OCI-LY1 (cell line): ENCODE measurements around the gene CD68.

Source experiments
- H2AFZ ChIP-seq: fragments of 200-600 bp; sonication (generic), shearing (Covaris generic); 2 replicates; pipeline ENCODE4 v1.6.0; 2014; ENCODE audit warnings: antibody characterized with exemption, mild to moderate bottlenecking, low read length
- H3F3A ChIP-seq: fragments of 200-600 bp; sonication (generic), shearing (Covaris generic); 2 replicates; pipeline ENCODE4 v1.6.0; 2014; ENCODE audit warnings: mild to moderate bottlenecking, antibody characterized with exemption, low read length, moderate library complexity; ENCODE audit not compliant: insufficient read depth
- H3K27ac ChIP-seq: fragments of 200-600 bp; sonication (generic); 2 replicates; pipeline ENCODE4 v1.5.1; 2014; ENCODE audit warnings: low read length, mixed run types, mild to moderate bottlenecking, low read depth; ENCODE audit not compliant: poor library complexity, severe bottlenecking
- H3K27me3 ChIP-seq: fragments of 200-600 bp; sonication (generic); 2 replicates; pipeline ENCODE4 v1.6.0; 2014; ENCODE audit warnings: antibody characterized with exemption, mild to moderate bottlenecking, low read length, moderate library complexity; ENCODE audit not compliant: insufficient read depth
- H3K36me3 ChIP-seq: fragments of 200-600 bp; sonication (generic); 2 replicates; pipeline ENCODE4 v1.6.1; 2014; ENCODE audit warnings: mild to moderate bottlenecking, antibody characterized with exemption, low read length, moderate library complexity, mixed read lengths; ENCODE audit not compliant: insufficient read depth
- H3K4me1 ChIP-seq: fragments of 200-600 bp; sonication (generic); 2 replicates; pipeline ENCODE4 v1.5.1; 2014; ENCODE audit warnings: mild to moderate bottlenecking, low read length, moderate library complexity; ENCODE audit not compliant: insufficient read depth, severe bottlenecking
- H3K4me2 ChIP-seq: fragments of 200-600 bp; sonication (generic), shearing (Covaris generic); 2 replicates; pipeline ENCODE4 v1.6.1; 2014; ENCODE audit warnings: low read length
- H3K4me3 ChIP-seq: fragments of 200-600 bp; sonication (generic); 2 replicates; pipeline ENCODE4 v1.5.1; 2014; ENCODE audit warnings: low read length, low read depth, mild to moderate bottlenecking, mixed read lengths; ENCODE audit not compliant: poor library complexity, severe bottlenecking
- H3K79me2 ChIP-seq: fragments of 200-600 bp; shearing (Covaris generic); 2 replicates; pipeline ENCODE4 v1.6.1; 2016; ENCODE audit warnings: mixed run types, low read length, mixed read lengths; ENCODE audit not compliant: insufficient read depth
- H3K9ac ChIP-seq: fragments of 200-600 bp; sonication (generic), shearing (Covaris generic); 2 replicates; pipeline ENCODE4 v1.6.1; 2014; ENCODE audit warnings: mild to moderate bottlenecking, low read length, mixed read lengths
- H3K9me2 ChIP-seq: fragments of 200-600 bp; sonication (generic), shearing (Covaris generic); 2 replicates; pipeline ENCODE4 v1.6.1; 2014; ENCODE audit warnings: low read depth, mild to moderate bottlenecking, low read length, mixed read lengths
- H3K9me3 ChIP-seq: fragments of 200-600 bp; shearing (Covaris generic); 2 replicates; pipeline ENCODE4 v1.6.1; 2014; ENCODE audit warnings: low read length, mixed read lengths
- H4K20me1 ChIP-seq: fragments of 200-600 bp; sonication (generic), shearing (Covaris generic); 2 replicates; pipeline ENCODE4 v1.6.0; 2016; ENCODE audit warnings: mild to moderate bottlenecking, low read length; ENCODE audit not compliant: insufficient read depth
- EZH2 ChIP-seq: fragments of 200-600 bp; sonication (generic), shearing (Covaris generic); IDR thresholded peaks from 2 replicates; pipeline ENCODE4 v1.8.0; 2017; ENCODE audit warnings: borderline replicate concordance, mixed run types, mild to moderate bottlenecking, antibody characterized with exemption, low read length, moderate library complexity, mixed read lengths
- TF ChIP-seq, protein P1 (sequence below): fragments of 200-600 bp; sonication (generic), shearing (Covaris generic); IDR thresholded peaks from 2 replicates; pipeline ENCODE4 v1.5.1; 2017; ENCODE audit warnings: mild to moderate bottlenecking, antibody characterized with exemption, low read length, moderate library complexity, mixed read lengths

The CD68 gene

GRCh38 chr17:7570351-7570750 is 9.1 kb upstream of the CD68 start:
- TF ChIP-seq EZH2: no peak
- TF ChIP-seq, protein P1, sequence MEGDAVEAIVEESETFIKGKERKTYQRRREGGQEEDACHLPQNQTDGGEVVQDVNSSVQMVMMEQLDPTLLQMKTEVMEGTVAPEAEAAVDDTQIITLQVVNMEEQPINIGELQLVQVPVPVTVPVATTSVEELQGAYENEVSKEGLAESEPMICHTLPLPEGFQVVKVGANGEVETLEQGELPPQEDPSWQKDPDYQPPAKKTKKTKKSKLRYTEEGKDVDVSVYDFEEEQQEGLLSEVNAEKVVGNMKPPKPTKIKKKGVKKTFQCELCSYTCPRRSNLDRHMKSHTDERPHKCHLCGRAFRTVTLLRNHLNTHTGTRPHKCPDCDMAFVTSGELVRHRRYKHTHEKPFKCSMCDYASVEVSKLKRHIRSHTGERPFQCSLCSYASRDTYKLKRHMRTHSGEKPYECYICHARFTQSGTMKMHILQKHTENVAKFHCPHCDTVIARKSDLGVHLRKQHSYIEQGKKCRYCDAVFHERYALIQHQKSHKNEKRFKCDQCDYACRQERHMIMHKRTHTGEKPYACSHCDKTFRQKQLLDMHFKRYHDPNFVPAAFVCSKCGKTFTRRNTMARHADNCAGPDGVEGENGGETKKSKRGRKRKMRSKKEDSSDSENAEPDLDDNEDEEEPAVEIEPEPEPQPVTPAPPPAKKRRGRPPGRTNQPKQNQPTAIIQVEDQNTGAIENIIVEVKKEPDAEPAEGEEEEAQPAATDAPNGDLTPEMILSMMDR: no peak

DNA sequence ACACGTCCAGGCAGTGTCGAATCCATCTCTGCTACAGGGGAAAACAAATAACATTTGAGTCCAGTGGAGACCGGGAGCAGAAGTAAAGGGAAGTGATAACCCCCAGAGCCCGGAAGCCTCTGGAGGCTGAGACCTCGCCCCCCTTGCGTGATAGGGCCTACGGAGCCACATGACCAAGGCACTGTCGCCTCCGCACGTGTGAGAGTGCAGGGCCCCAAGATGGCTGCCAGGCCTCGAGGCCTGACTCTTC is 7.2 kb upstream of the CD68 start:
- Histone ChIP-seq H3K4me1 (peaks cover 29% of the 10 kb centered on the region), H3K4me2 (peak overlapping the region; percentile 85), H4K20me1 (peaks cover 5% of the 10 kb centered on the region; the same call in 1 of the 2 replicates), H3K9me3 (no peaks in the 10 kb centered on the region), H3K36me3 (peaks cover 85% of the 10 kb centered on the region), H3F3A (peaks cover 25% of the 10 kb centered on the region), H3K4me3 (peak overlapping the region; percentile 94), H3K27ac (peak overlapping the region; percentile 61), H3K9me2 (no peaks in the 10 kb centered on the region), H2AFZ (no peak overlapping the region), H3K9ac (peak overlapping the region; percentile 93), H3K79me2 (peaks cover 28% of the 10 kb centered on the region), H3K27me3 (no peaks in the 10 kb centered on the region)
- TF ChIP-seq EZH2: no peak
- TF ChIP-seq, protein P1: no peak

More at GRCh38 chr17:7570351-7570750, 9.1 kb upstream of the CD68 start:
- Histone ChIP-seq H3K9me3 (no peaks in the 10 kb centered on the region), H3K27me3 (no peaks in the 10 kb centered on the region), H3F3A (peaks cover 10% of the 10 kb centered on the region; the same call in 1 of the 2 replicates), H3K79me2 (peaks cover 27% of the 10 kb centered on the region), H3K9me2 (no peaks in the 10 kb centered on the region), H3K36me3 (peaks cover 84% of the 10 kb centered on the region), H3K4me1 (peaks cover 22% of the 10 kb centered on the region), H2AFZ (no peak overlapping the region), H3K9ac (no peak overlapping the region), H3K27ac (no peak overlapping the region), H3K4me3 (no peak overlapping the region), H3K4me2 (no peak overlapping the region), H4K20me1 (peaks cover 5% of the 10 kb centered on the region; the same call in 1 of the 2 replicates)

- Histone ChIP-seq H3K79me2 (peaks cover 28% of the 10 kb centered on the region), H3K27ac (peak overlapping the region; percentile 90), H3K4me1 (peaks cover 29% of the 10 kb centered on the region), H3F3A (peaks cover 27% of the 10 kb centered on the region), H3K36me3 (peaks cover 85% of the 10 kb centered on the region), H4K20me1 (peaks cover 5% of the 10 kb centered on the region; the same call in 1 of the 2 replicates), H3K9ac (peak overlapping the region; percentile 97), H3K27me3 (no peaks in the 10 kb centered on the region), H2AFZ (no peak overlapping the region), H3K9me2 (no peaks in the 10 kb centered on the region), H3K9me3 (no peaks in the 10 kb centered on the region), H3K4me2 (peak overlapping the region; percentile 90), H3K4me3 (peak overlapping the region; percentile 94)
- no peak for TF ChIP-seq EZH2
- TF ChIP-seq, protein P1: no peak
These were observed 6.7 kb upstream of the CD68 start for GRCh38 chr17:7572588-7573323.
